ENCODE results near the gene DRC7. TPM values are rescaled to one million over a fixed set of nuclear protein-coding genes. Genes with fewer than 3 reads are reported as not detected.

DRC7 gene
- total and polyA plus RNA-seq, 9 of the 15 experiments (the other 6 are each of a cell fraction or from before 2014, with no cell fraction given): 0.04 to 0.33 (median 0.12) TPM; not detected in 3

DNA sequence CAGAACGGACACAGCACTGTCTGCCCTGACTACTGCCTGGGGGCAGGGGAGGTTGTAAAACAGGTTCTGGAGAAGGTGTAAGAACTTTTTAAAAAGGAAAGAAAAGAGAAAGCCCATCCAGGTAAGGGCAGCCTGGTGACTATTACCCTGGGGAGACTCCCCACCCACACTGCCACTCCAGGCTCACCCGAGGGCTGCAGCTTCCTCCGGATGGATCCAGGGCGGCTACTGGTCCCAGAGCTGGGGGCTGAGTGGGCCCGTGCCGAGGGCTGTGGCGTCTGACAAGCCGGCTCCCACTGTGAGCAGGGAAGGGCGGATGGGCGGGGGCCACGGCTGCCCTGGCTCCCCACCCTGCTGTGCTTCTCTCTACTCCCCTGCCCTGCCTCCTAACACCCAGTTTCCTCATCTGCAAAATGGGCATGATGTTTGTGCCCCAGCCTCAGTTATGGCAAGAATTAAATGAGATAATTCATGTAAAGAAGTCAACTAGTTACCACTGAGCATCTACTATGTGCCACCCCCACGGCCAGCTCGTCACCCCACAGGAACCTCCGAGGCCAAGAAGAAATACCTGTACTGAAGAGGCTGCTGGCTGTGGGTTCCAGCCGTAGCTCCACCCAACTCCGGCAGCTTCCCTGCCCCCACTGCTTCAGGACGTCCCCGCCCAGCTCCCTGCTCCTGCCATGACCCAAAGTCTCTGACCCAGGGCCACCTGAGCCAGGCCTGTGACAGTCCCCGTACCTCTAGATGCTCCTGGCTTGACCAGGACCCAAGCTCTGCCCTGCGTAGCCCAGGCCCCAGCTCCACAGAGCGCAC lies 65.1 kb downstream of the DRC7 start (continued):
- TF ChIP-seq, protein P1, sequence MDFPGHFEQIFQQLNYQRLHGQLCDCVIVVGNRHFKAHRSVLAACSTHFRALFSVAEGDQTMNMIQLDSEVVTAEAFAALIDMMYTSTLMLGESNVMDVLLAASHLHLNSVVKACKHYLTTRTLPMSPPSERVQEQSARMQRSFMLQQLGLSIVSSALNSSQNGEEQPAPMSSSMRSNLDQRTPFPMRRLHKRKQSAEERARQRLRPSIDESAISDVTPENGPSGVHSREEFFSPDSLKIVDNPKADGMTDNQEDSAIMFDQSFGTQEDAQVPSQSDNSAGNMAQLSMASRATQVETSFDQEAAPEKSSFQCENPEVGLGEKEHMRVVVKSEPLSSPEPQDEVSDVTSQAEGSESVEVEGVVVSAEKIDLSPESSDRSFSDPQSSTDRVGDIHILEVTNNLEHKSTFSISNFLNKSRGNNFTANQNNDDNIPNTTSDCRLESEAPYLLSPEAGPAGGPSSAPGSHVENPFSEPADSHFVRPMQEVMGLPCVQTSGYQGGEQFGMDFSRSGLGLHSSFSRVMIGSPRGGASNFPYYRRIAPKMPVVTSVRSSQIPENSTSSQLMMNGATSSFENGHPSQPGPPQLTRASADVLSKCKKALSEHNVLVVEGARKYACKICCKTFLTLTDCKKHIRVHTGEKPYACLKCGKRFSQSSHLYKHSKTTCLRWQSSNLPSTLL (IDR thresholded peaks at IDR 0.05): no peak
- TF ChIP-seq FUS (optimal IDR thresholded peaks at IDR 0.05; ENCODE audit: low read depth, low read length) (no peak), ZNF224 (CRISPR knock-in tag; IDR thresholded peaks at IDR 0.05) (no peak), CSDE1 (IDR thresholded peaks at IDR 0.05) (no peak), BDP1 (IDR thresholded peaks at IDR 0.05; ENCODE audit: insufficient read depth, insufficient read length) (no peak), ILK (tag; IDR thresholded peaks at IDR 0.05; ENCODE audit: borderline replicate concordance, low read depth) (no peak), ZNF134 (CRISPR knock-in tag; conservative IDR thresholded peaks at IDR 0.05) (no peak), TCF7 (IDR thresholded peaks at IDR 0.05; ENCODE audit: borderline replicate concordance) (no peak)
- TF ChIP-seq, protein P2, sequence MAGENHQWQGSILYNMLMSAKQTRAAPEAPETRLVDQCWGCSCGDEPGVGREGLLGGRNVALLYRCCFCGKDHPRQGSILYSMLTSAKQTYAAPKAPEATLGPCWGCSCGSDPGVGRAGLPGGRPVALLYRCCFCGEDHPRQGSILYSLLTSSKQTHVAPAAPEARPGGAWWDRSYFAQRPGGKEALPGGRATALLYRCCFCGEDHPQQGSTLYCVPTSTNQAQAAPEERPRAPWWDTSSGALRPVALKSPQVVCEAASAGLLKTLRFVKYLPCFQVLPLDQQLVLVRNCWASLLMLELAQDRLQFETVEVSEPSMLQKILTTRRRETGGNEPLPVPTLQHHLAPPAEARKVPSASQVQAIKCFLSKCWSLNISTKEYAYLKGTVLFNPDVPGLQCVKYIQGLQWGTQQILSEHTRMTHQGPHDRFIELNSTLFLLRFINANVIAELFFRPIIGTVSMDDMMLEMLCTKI (IDR thresholded peaks at IDR 0.05; ENCODE audit: partially characterized antibody): no peak
- TF ChIP-seq, protein P3, sequence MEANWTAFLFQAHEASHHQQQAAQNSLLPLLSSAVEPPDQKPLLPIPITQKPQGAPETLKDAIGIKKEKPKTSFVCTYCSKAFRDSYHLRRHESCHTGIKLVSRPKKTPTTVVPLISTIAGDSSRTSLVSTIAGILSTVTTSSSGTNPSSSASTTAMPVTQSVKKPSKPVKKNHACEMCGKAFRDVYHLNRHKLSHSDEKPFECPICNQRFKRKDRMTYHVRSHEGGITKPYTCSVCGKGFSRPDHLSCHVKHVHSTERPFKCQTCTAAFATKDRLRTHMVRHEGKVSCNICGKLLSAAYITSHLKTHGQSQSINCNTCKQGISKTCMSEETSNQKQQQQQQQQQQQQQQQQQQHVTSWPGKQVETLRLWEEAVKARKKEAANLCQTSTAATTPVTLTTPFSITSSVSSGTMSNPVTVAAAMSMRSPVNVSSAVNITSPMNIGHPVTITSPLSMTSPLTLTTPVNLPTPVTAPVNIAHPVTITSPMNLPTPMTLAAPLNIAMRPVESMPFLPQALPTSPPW (CRISPR knock-in tag; IDR thresholded peaks at IDR 0.05): no peak
- TF ChIP-seq, protein P4, sequence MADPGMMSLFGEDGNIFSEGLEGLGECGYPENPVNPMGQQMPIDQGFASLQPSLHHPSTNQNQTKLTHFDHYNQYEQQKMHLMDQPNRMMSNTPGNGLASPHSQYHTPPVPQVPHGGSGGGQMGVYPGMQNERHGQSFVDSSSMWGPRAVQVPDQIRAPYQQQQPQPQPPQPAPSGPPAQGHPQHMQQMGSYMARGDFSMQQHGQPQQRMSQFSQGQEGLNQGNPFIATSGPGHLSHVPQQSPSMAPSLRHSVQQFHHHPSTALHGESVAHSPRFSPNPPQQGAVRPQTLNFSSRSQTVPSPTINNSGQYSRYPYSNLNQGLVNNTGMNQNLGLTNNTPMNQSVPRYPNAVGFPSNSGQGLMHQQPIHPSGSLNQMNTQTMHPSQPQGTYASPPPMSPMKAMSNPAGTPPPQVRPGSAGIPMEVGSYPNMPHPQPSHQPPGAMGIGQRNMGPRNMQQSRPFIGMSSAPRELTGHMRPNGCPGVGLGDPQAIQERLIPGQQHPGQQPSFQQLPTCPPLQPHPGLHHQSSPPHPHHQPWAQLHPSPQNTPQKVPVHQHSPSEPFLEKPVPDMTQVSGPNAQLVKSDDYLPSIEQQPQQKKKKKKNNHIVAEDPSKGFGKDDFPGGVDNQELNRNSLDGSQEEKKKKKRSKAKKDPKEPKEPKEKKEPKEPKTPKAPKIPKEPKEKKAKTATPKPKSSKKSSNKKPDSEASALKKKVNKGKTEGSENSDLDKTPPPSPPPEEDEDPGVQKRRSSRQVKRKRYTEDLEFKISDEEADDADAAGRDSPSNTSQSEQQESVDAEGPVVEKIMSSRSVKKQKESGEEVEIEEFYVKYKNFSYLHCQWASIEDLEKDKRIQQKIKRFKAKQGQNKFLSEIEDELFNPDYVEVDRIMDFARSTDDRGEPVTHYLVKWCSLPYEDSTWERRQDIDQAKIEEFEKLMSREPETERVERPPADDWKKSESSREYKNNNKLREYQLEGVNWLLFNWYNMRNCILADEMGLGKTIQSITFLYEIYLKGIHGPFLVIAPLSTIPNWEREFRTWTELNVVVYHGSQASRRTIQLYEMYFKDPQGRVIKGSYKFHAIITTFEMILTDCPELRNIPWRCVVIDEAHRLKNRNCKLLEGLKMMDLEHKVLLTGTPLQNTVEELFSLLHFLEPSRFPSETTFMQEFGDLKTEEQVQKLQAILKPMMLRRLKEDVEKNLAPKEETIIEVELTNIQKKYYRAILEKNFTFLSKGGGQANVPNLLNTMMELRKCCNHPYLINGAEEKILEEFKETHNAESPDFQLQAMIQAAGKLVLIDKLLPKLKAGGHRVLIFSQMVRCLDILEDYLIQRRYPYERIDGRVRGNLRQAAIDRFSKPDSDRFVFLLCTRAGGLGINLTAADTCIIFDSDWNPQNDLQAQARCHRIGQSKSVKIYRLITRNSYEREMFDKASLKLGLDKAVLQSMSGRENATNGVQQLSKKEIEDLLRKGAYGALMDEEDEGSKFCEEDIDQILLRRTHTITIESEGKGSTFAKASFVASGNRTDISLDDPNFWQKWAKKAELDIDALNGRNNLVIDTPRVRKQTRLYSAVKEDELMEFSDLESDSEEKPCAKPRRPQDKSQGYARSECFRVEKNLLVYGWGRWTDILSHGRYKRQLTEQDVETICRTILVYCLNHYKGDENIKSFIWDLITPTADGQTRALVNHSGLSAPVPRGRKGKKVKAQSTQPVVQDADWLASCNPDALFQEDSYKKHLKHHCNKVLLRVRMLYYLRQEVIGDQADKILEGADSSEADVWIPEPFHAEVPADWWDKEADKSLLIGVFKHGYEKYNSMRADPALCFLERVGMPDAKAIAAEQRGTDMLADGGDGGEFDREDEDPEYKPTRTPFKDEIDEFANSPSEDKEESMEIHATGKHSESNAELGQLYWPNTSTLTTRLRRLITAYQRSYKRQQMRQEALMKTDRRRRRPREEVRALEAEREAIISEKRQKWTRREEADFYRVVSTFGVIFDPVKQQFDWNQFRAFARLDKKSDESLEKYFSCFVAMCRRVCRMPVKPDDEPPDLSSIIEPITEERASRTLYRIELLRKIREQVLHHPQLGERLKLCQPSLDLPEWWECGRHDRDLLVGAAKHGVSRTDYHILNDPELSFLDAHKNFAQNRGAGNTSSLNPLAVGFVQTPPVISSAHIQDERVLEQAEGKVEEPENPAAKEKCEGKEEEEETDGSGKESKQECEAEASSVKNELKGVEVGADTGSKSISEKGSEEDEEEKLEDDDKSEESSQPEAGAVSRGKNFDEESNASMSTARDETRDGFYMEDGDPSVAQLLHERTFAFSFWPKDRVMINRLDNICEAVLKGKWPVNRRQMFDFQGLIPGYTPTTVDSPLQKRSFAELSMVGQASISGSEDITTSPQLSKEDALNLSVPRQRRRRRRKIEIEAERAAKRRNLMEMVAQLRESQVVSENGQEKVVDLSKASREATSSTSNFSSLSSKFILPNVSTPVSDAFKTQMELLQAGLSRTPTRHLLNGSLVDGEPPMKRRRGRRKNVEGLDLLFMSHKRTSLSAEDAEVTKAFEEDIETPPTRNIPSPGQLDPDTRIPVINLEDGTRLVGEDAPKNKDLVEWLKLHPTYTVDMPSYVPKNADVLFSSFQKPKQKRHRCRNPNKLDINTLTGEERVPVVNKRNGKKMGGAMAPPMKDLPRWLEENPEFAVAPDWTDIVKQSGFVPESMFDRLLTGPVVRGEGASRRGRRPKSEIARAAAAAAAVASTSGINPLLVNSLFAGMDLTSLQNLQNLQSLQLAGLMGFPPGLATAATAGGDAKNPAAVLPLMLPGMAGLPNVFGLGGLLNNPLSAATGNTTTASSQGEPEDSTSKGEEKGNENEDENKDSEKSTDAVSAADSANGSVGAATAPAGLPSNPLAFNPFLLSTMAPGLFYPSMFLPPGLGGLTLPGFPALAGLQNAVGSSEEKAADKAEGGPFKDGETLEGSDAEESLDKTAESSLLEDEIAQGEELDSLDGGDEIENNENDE (IDR thresholded peaks at IDR 0.05; ENCODE audit: low read depth, low read length): no peak
